GM19468 (cell line): ENCODE measurements around the gene PAAF1.
A peak's percentile ranks its signal among the peaks of the same experiment; 100 is the strongest.

Source experiments
- ATAC-seq: cut with Tn5 transposase; IDR thresholded peaks from one replicate; pipeline ENCODE4 v1.9.1; 2021; ENCODE audit warnings: mild to moderate bottlenecking, moderate library complexity, moderate number of reproducible peaks; ENCODE audit not compliant: unreplicated experiment; ENCODE audit errors: extremely low read depth

Gene PAAF1

GRCh38 chr11:73876424-73877310 lies at the start of gene PAAF1, which contains the start of gene COA4:
Gene PAAF1, plus strand, starts transcription at chr11:73876999. Its CDS starts 23 bp downstream, at chr11:73877022.
Gene COA4, minus strand, starts transcription at chr11:73876846. Its CDS starts 3,468 bp downstream, at chr11:73873378.
- peak; percentile 96 for ATAC-seq

- ATAC-seq = no peak
Measured at GRCh38 chr11:73830261-73830660, 46.5 kb upstream of the PAAF1 start.

- no peak for ATAC-seq
Measured at GRCh38 chr11:73833067-73833466, 43.7 kb upstream of the PAAF1 start.

GRCh38 chr11:73838443-73839122 lies 38.2 kb upstream of the PAAF1 start:
- no peak for ATAC-seq

- ATAC-seq = no peak
Measured at GRCh38 chr11:73839123-73839457, 37.7 kb upstream of the PAAF1 start.

- no peak for ATAC-seq
Measured at GRCh38 chr11:73851046-73851764, 25.6 kb upstream of the PAAF1 start.

- no peak for ATAC-seq
Measured at GRCh38 chr11:73852049-73852448, 24.8 kb upstream of the PAAF1 start.

GRCh38 chr11:73854680-73855079 lies 22.1 kb upstream of the PAAF1 start:
- ATAC-seq = no peak

- ATAC-seq = no peak
Measured at GRCh38 chr11:73856031-73856567, 20.7 kb upstream of the PAAF1 start.

GRCh38 chr11:73859671-73860070 lies 17.1 kb upstream of the PAAF1 start:
- ATAC-seq = no peak

GRCh38 chr11:73860202-73860601 lies 16.6 kb upstream of the PAAF1 start:
- ATAC-seq = no peak

GRCh38 chr11:73862986-73863385 lies 13.8 kb upstream of the PAAF1 start:
- ATAC-seq = no peak

- no peak for ATAC-seq
Measured at GRCh38 chr11:73866095-73866579, 10.7 kb upstream of the PAAF1 start.

GRCh38 chr11:73866586-73866996 lies 10.2 kb upstream of the PAAF1 start:
- ATAC-seq = no peak

GRCh38 chr11:73869332-73869949 lies 7.4 kb upstream of the PAAF1 start:
- no peak for ATAC-seq

GRCh38 chr11:73870261-73870660 lies 6.5 kb upstream of the PAAF1 start:
- ATAC-seq = no peak

- ATAC-seq = no peak
Measured at GRCh38 chr11:73872749-73873357, 3.9 kb upstream of the PAAF1 start.

GRCh38 chr11:73875380-73875779 lies 1.4 kb upstream of the PAAF1 start:
- no peak for ATAC-seq

- no peak for ATAC-seq
Measured at GRCh38 chr11:73875840-73876239, 959 bp upstream of the PAAF1 start.

- no peak for ATAC-seq
Measured at GRCh38 chr11:73878771-73879170, 2.0 kb downstream of the PAAF1 start.
